ENCODE results near the gene TICRR.

TICRR gene

DNA sequence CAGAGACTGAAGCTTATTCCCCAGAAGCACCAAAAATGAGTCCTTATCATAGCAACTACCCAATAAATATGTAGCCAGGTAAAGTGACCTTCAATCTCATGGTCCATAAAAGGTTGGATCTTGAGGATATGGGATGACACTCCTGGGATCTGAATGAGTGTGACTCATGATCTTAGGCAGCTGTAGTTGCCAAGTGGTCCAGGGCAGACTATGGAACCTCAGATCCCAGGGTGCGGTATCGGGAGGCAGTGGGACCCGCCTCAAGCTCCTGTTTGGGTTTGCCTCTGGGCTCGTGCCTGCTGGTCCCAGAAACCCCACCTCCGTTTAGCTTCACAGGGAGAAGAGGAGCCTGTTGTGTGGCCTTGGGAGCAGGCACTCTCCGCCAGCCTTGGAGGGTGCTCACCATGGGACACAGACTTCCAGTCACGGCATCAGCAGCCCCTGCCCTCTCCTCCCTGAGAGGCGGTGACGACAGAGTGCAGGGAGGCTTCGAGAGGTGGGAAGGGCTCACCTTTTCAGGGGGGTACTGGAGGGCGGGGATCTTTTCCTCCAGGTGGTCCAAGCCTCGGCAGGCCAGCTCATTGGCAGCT lies 95.8 kb downstream of the TICRR start:
- DNase-seq (ENCODE audit: low spot score in 2 of 2), result no peak
- in situ Hi-C loops (cut with MboI; ENCODE audit: low sequenced_read_pairs), result no loop called here
- H3K9me3 ChIP-seq, result no peaks in the 10 kb centered on the region
- no peak overlapping the region for H3K4me3 ChIP-seq
- H3K4me1 ChIP-seq, result peaks cover under 1% of the 10 kb centered on the region; the same call in 1 of the 2 replicates
- H3K27me3 ChIP-seq (ENCODE audit: low read depth), result no peaks in the 10 kb centered on the region
- H3K36me3 ChIP-seq (replicated peaks), result no peaks in the 10 kb centered on the region

DNA sequence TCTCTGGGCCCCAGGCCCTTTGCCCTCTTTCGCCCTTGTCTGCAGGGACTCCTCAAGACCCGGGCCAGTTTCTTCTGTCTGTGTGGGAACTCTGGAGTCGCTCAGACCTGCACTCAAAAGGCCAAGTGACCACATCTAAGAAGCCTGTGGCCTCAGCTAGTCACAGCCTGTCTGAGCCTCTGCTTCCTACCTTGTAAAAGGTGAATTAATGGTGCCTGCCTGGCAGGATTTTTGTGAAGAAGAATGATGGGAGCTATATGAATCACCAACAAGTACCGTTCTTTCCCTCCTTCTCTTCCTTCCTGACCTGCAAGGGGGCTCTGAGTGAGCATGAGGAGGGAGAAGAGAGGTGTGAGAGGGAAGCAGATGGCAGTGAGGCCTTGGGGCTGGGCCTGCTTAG lies 96.4 kb downstream of the TICRR start:
- H3K4me1 ChIP-seq, result no peaks in the 10 kb centered on the region

DNA sequence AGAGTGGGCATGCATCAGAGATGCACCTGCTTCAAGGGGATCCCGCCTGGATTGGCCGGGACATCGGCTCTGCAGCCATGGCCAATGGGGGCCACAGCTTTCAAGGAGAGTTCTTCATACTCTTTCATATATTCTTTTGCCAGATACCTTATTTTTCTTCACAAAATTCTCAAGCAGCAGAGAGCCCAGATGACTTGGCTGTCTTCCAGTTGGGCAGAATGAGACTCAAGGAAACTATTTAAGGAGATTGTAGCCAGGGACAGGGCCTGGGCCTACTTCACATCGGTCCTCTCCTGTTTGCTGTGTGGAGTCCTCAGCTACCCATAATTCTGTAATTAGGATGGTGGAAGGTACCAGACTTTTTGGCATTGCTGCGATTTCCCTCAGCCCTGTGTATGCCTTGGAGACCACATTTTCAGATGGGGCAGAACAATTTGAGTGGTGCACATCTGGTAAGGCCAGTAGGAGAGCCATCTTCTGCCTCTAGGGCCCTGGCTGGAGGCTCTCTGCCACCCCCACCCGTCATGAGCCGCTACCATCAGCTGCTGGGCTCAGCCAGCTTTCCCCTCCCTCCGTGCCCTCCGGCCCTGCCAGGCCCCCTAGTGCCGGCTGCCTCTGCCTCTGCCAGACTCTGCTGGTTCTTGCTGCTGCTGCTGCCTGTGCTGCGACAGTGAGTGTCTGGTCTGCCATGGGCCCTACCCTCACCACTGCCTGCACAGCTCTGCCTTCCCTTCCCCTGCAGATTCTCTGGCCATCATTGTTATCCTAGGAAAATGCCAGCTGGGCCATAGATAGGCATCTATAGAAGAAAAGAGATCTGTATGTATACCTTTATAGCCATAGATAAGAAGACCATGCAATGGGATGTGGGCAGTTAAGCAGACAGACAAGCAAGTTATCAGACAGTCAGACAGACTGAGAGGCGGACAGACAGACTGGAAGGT lies 97.2 kb downstream of the TICRR start:
- no peak overlapping the region for H3K4me3 ChIP-seq
- H3K9me3 ChIP-seq, result no peaks in the 10 kb centered on the region
- in situ Hi-C loops (cut with MboI; ENCODE audit: low sequenced_read_pairs), result no loop called here
- H3K4me1 ChIP-seq, result no peaks in the 10 kb centered on the region
- no peak for DNase-seq (ENCODE audit: low spot score in 2 of 2)
- H3K27me3 ChIP-seq (ENCODE audit: low read depth), result no peaks in the 10 kb centered on the region
- H3K36me3 ChIP-seq (replicated peaks), result no peaks in the 10 kb centered on the region

More for the DNA sequence above, 96.4 kb downstream of the TICRR start:
- H3K36me3 ChIP-seq (replicated peaks), result no peaks in the 10 kb centered on the region
- H3K27me3 ChIP-seq (ENCODE audit: low read depth), result no peaks in the 10 kb centered on the region
- in situ Hi-C loops (cut with MboI; ENCODE audit: low sequenced_read_pairs), result no loop called here
- no peaks in the 10 kb centered on the region for H3K9me3 ChIP-seq
- H3K4me3 ChIP-seq, result no peak overlapping the region
- no peak for DNase-seq (ENCODE audit: low spot score in 2 of 2)

DNA sequence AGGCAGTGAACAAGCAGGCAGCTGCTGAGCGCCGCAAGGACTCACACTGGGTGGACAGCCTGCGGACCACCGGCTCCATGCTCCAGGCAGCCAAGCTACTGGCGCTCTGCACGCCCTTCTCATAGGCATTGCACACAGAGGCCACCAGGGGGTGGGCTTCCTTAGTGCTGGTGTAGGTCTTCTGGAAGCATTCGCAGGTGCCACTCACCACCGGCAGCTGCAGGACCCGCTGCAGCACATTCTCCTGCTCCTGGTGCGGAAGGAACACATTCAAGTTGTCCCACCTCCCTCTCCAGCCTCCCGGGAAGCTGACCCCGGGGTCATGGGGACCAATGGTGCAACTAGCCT lies 97.9 kb downstream of the TICRR start:
- H3K9me3 ChIP-seq, result no peaks in the 10 kb centered on the region
- H3K4me1 ChIP-seq, result no peaks in the 10 kb centered on the region
- H3K36me3 ChIP-seq (replicated peaks), result no peaks in the 10 kb centered on the region
- no peaks in the 10 kb centered on the region for H3K27me3 ChIP-seq (ENCODE audit: low read depth)
- in situ Hi-C loops (cut with MboI; ENCODE audit: low sequenced_read_pairs), result no loop called here
- DNase-seq (ENCODE audit: low spot score in 2 of 2), result peak; percentile 37 to 65
- no peak overlapping the region for H3K4me3 ChIP-seq

DNA sequence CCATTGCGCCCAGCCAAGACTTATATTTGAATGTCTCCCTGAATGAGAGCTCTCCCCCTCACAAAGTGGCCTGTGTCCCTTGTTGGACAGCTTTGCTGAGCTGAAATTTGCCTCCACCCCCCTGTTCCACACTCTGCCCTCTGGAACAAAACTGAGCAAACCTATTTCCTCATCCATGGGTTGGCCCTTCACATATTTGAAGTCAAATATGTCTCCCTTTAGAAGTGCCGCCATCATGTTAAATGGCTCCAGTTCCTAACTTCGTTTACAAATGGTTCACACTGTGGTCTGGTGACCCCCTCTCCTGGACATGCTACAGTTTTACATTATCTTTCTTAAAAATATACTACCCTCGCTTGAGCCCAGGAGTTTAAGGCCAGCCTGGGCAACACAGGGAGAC lies 99.3 kb downstream of the TICRR start:
- Histone ChIP-seq H3K36me3 (replicated peaks) (no peaks in the 10 kb centered on the region), H3K4me3 (no peak overlapping the region), H3K9me3 (no peaks in the 10 kb centered on the region), H3K4me1 (no peaks in the 10 kb centered on the region), H3K27me3 (ENCODE audit: low read depth) (no peaks in the 10 kb centered on the region)
- no peak for DNase-seq (ENCODE audit: low spot score in 2 of 2)
- in situ Hi-C loops (cut with MboI; ENCODE audit: low sequenced_read_pairs), result no loop called here

DNA sequence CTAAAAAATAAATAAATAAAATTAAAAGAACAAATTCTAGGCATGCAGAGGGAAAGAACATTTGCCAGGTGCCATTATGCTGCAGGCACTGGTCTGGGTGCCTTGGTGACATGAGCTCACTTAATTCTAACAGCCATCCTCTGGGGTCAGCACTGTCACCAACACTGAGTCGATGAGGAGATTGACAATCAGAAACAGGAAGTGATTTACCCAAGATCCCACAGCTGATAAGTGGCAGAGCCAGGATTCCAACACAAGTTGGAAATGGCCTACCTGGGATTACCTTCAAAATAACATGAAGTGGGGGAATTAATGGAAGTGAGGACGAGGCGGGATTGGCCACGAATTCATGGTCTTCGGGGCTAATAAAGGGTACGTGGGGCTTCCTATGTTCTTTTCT lies 100.3 kb downstream of the TICRR start:
- DNase-seq (ENCODE audit: low spot score in 2 of 2), result no peak
- Histone ChIP-seq H3K4me3 (no peak overlapping the region), H3K27me3 (ENCODE audit: low read depth) (peaks cover 4% of the 10 kb centered on the region; the same call in 1 of the 2 replicates), H3K9me3 (0 out of 2 replicates have a peak, but pooled peaks cover 2% of the 10 kb centered on the region), H3K4me1 (no peaks in the 10 kb centered on the region), H3K36me3 (replicated peaks) (no peaks in the 10 kb centered on the region)
- in situ Hi-C loops (cut with MboI; ENCODE audit: low sequenced_read_pairs), result no loop called here

DNA sequence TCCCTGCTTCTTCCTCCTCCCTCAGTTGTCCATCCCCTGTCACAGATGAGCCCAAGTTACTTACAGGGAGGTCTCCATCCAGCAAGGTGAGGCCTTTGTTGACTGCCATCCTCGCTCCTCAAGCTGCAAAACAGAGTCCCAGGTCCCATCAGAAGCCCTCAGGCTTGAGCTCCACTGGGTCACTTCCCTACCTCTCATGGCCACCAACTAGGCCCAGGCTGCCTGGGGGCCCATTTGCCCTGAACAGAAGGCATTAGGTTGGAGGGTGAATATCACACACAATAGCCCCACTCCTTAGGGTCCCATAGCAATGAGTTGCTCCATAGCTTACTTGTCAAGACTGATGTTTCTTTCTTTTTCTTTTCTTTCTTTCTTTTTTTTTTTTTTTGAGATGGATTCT lies 102.1 kb downstream of the TICRR start:
- H3K27me3 ChIP-seq (ENCODE audit: low read depth), result peaks cover 9% of the 10 kb centered on the region
- no peaks in the 10 kb centered on the region for H3K4me1 ChIP-seq
- H3K4me3 ChIP-seq, result no peak overlapping the region
- 0 out of 2 replicates have a peak, but pooled peaks cover 2% of the 10 kb centered on the region for H3K9me3 ChIP-seq
- no peak for DNase-seq (ENCODE audit: low spot score in 2 of 2)
- H3K36me3 ChIP-seq (replicated peaks), result no peaks in the 10 kb centered on the region
- in situ Hi-C loops (cut with MboI; ENCODE audit: low sequenced_read_pairs), result no loop called here

All from HAP-1 (cell line).